Neuron (in vitro differentiated cells): ENCODE measurements around the gene UPK3A.
"Not testable (repeated sequence)": the region's sequence is repeated elsewhere in the genome, so short reads cannot be mapped to it uniquely, and the experiment has no call there.

Experiments used
- H2AFZ ChIP-seq: one replicate; pipeline ENCODE4 v1.6.1; 2013; ENCODE audit warnings: low read depth, mild to moderate bottlenecking, inconsistent platforms, low read length, moderate library complexity
- H3K27me3 ChIP-seq: one replicate; pipeline ENCODE4 v1.6.1; 2013; ENCODE audit warnings: low read length; ENCODE audit not compliant: insufficient read depth
- H3K36me3 ChIP-seq: one replicate; pipeline ENCODE4 v1.6.1; 2013; ENCODE audit warnings: low read length; ENCODE audit not compliant: insufficient read depth
- H3K4me1 ChIP-seq: one replicate; pipeline ENCODE4 v1.6.1; 2013; ENCODE audit warnings: low read length; ENCODE audit not compliant: insufficient read depth
- H3K4me3 ChIP-seq: 2 replicates; pipeline ENCODE4 v1.5.1; 2013; ENCODE audit warnings: mild to moderate bottlenecking, low read length, moderate library complexity
- H3K9me3 ChIP-seq: one replicate; pipeline ENCODE4 v1.6.1; 2013; ENCODE audit warnings: low read length

UPK3A gene

GRCh38 chr22:45280587-45280980 is 4.2 kb upstream of the UPK3A start:
- no peaks in the 10 kb centered on the region for H3K36me3 ChIP-seq
- no peak overlapping the region for H3K4me3 ChIP-seq
- peaks cover 28% of the 10 kb centered on the region for H3K27me3 ChIP-seq
- H2AFZ ChIP-seq = no peak overlapping the region
- no peaks in the 10 kb centered on the region for H3K9me3 ChIP-seq
- H3K4me1 ChIP-seq = peaks cover 5% of the 10 kb centered on the region

- H3K4me3 ChIP-seq = no peak overlapping the region
- peaks cover 5% of the 10 kb centered on the region for H3K4me1 ChIP-seq
- H3K36me3 ChIP-seq = no peaks in the 10 kb centered on the region
- H2AFZ ChIP-seq = no peak overlapping the region
- no peaks in the 10 kb centered on the region for H3K9me3 ChIP-seq
- H3K27me3 ChIP-seq = peaks cover 32% of the 10 kb centered on the region
Observed at GRCh38 chr22:45281010-45281409, 3.7 kb upstream of the UPK3A start.

- no peaks in the 10 kb centered on the region for H3K9me3 ChIP-seq
- peaks cover 4% of the 10 kb centered on the region for H3K4me1 ChIP-seq
- H3K27me3 ChIP-seq = peaks cover 45% of the 10 kb centered on the region
- H2AFZ ChIP-seq = peak overlapping the region; percentile 3
- no peak overlapping the region for H3K4me3 ChIP-seq
- no peaks in the 10 kb centered on the region for H3K36me3 ChIP-seq
Observed at GRCh38 chr22:45285263-45286058, 712 bp downstream of the UPK3A start.

- Histone ChIP-seq H2AFZ (no peak overlapping the region), H3K9me3 (no peaks in the 10 kb centered on the region), H3K4me1 (peaks cover 10% of the 10 kb centered on the region), H3K27me3 (peaks cover 44% of the 10 kb centered on the region), H3K36me3 (no peaks in the 10 kb centered on the region), H3K4me3 (no peak overlapping the region)
Observed at GRCh38 chr22:45286854-45287551, 2.3 kb downstream of the UPK3A start.

GRCh38 chr22:45290410-45290936 is 5.7 kb downstream of the UPK3A start:
- no peaks in the 10 kb centered on the region for H3K9me3 ChIP-seq
- no peaks in the 10 kb centered on the region for H3K36me3 ChIP-seq
- H3K4me1 ChIP-seq = peaks cover 8% of the 10 kb centered on the region
- H3K27me3 ChIP-seq = peaks cover 19% of the 10 kb centered on the region
- no peak overlapping the region for H2AFZ ChIP-seq
- no peak overlapping the region for H3K4me3 ChIP-seq

- no peaks in the 10 kb centered on the region for H3K9me3 ChIP-seq
- H3K27me3 ChIP-seq = peaks cover 10% of the 10 kb centered on the region
- no peak overlapping the region for H2AFZ ChIP-seq
- no peak overlapping the region for H3K4me3 ChIP-seq
- peaks cover 8% of the 10 kb centered on the region for H3K4me1 ChIP-seq
- H3K36me3 ChIP-seq = no peaks in the 10 kb centered on the region
Observed at GRCh38 chr22:45291061-45291930, 6.5 kb downstream of the UPK3A start.

- Histone ChIP-seq H3K4me3 (no peak overlapping the region), H3K4me1 (peaks cover 8% of the 10 kb centered on the region), H2AFZ (no peak overlapping the region), H3K9me3 (no peaks in the 10 kb centered on the region), H3K36me3 (no peaks in the 10 kb centered on the region), H3K27me3 (peaks cover 5% of the 10 kb centered on the region)
Observed at GRCh38 chr22:45291931-45292290, 7.2 kb downstream of the UPK3A start.

GRCh38 chr22:45292731-45293442 is 8.1 kb downstream of the UPK3A start:
- Histone ChIP-seq H3K4me1 (peaks cover 8% of the 10 kb centered on the region), H3K4me3 (no peak overlapping the region), H3K36me3 (no peaks in the 10 kb centered on the region), H3K9me3 (no peaks in the 10 kb centered on the region), H3K27me3 (no peaks in the 10 kb centered on the region), H2AFZ (no peak overlapping the region)

GRCh38 chr22:45294030-45294429 is 9.3 kb downstream of the UPK3A start:
- H3K36me3 ChIP-seq = no peaks in the 10 kb centered on the region
- no peak overlapping the region for H3K4me3 ChIP-seq
- H3K27me3 ChIP-seq = peaks cover 6% of the 10 kb centered on the region
- peaks cover 8% of the 10 kb centered on the region for H3K4me1 ChIP-seq
- no peak overlapping the region for H2AFZ ChIP-seq
- H3K9me3 ChIP-seq = no peaks in the 10 kb centered on the region

- not testable (repeated sequence) for H2AFZ ChIP-seq, H3K4me3 ChIP-seq, H3K9me3 ChIP-seq, H3K36me3 ChIP-seq, H3K4me1 ChIP-seq
- H3K27me3 ChIP-seq = peaks cover 11% of the 10 kb centered on the region
Observed at GRCh38 chr22:45295004-45295403, 10.3 kb downstream of the UPK3A start.

- Histone ChIP-seq H3K27me3 (peaks cover 11% of the 10 kb centered on the region), H2AFZ (no peak overlapping the region)
Observed at GRCh38 chr22:45295492-45295891, 10.7 kb downstream of the UPK3A start.

GRCh38 chr22:45296628-45297297 is 12.0 kb downstream of the UPK3A start:
- no peaks in the 10 kb centered on the region for H3K4me1 ChIP-seq
- H3K9me3 ChIP-seq = no peaks in the 10 kb centered on the region
- no peak overlapping the region for H3K4me3 ChIP-seq
- peaks cover 11% of the 10 kb centered on the region for H3K27me3 ChIP-seq
- H3K36me3 ChIP-seq = no peaks in the 10 kb centered on the region
- no peak overlapping the region for H2AFZ ChIP-seq

More at GRCh38 chr22:45295492-45295891, 10.7 kb downstream of the UPK3A start:
- H3K36me3 ChIP-seq = no peaks in the 10 kb centered on the region
- H3K4me1 ChIP-seq = peaks cover 5% of the 10 kb centered on the region
- no peak overlapping the region for H3K4me3 ChIP-seq
- H3K9me3 ChIP-seq = no peaks in the 10 kb centered on the region
